RWPE1 (cell line): ENCODE data around the gene DPP8.

Experiments
- CTCF ChIA-PET: fragments of 350-600 bp; sonication (Branson Sonifier 250); formaldehyde crosslinking; extraction: SDS; loops from one replicate; lab custom pipeline; 2021; lab: Yijun Ruan, JAX
- POLR2A ChIA-PET: fragments of 400-600 bp; formaldehyde crosslinking; extraction: SDS; loops from one replicate; lab custom pipeline; 2020; ENCODE audit warnings: antibody characterized with exemption; ENCODE audit not compliant: low non-redundant PET; lab: Yijun Ruan, JAX
- DNase-seq: peaks from one replicate; pipeline ENCODE4 v3.0.0; 2012; ENCODE audit warnings: low spot score
- H3K27ac ChIP-seq: fragments of 450-650 bp; 2 replicates; pipeline ENCODE4 v1.5.1; 2017
- CTCF ChIP-seq: fragments of 450-650 bp; conservative IDR thresholded peaks from 2 replicates; pipeline ENCODE4 v1.5.1; 2017; ENCODE audit warnings: low read depth, mild to moderate bottlenecking

Gene DPP8

GRCh38 chr15:65414841-65415621, 102.5 kb downstream of the DPP8 start:
- H3K27ac ChIP-seq, result no peak overlapping the region
- TF ChIP-seq CTCF, result no peak
- ChIA-PET CTCF (interaction anchor here (0.5 kb wide), 1 partner anchor 10 kb away, joined by 4 read pairs; no protein-coding TSS in a partner anchor), POLR2A (no interaction called here)
- DNase-seq, result no peak

- no peak for TF ChIP-seq CTCF
- ChIA-PET CTCF (interaction anchor here (1.5 kb wide), 1 partner anchor 12 kb away, joined by 5 read pairs; no protein-coding TSS in a partner anchor), POLR2A (no interaction called here)
- DNase-seq, result no peak
- H3K27ac ChIP-seq, result no peak overlapping the region
These were observed 103.7 kb downstream of the DPP8 start for GRCh38 chr15:65413760-65414144.

- H3K27ac ChIP-seq, result no peak overlapping the region
- TF ChIP-seq CTCF, result no peak
- ChIA-PET CTCF (interaction anchor here (1.5 kb wide), 1 partner anchor 12 kb away, joined by 5 read pairs; no protein-coding TSS in a partner anchor), POLR2A (no interaction called here)
- no peak for DNase-seq
These were observed 104.3 kb downstream of the DPP8 start for GRCh38 chr15:65413051-65413759.

- H3K27ac ChIP-seq, result no peak overlapping the region
- CTCF ChIA-PET, result no interaction called here
- TF ChIP-seq CTCF, result no peak
- DNase-seq, result no peak
- POLR2A ChIA-PET, result no interaction called here
These were observed 104.9 kb downstream of the DPP8 start for GRCh38 chr15:65412556-65412955.

GRCh38 chr15:65411465-65412071, 105.9 kb downstream of the DPP8 start:
- H3K27ac ChIP-seq, result no peak overlapping the region
- ChIA-PET CTCF (interaction anchor here (0.5 kb wide), 1 partner anchor 190 kb away, joined by 4 read pairs; no protein-coding TSS in a partner anchor), POLR2A (no interaction called here)
- no peak for TF ChIP-seq CTCF
- no peak for DNase-seq

GRCh38 chr15:65410972-65411371, 106.5 kb downstream of the DPP8 start:
- ChIA-PET POLR2A (no interaction called here), CTCF (no interaction called here)
- H3K27ac ChIP-seq, result no peak overlapping the region
- DNase-seq, result no peak
- TF ChIP-seq CTCF, result no peak
